GM21786 (cell line): Measurements from ENCODE around the gene RAPGEF2.
"Not testable (repeated sequence)": the region's sequence is repeated elsewhere in the genome, so short reads cannot be mapped to it uniquely, and the experiment has no call there.

Experiments used
- ATAC-seq: cut with Tn5 transposase; IDR thresholded peaks from one replicate; pipeline ENCODE4 v1.9.1; 2021; ENCODE audit not compliant: unreplicated experiment

The RAPGEF2 gene, protein sequence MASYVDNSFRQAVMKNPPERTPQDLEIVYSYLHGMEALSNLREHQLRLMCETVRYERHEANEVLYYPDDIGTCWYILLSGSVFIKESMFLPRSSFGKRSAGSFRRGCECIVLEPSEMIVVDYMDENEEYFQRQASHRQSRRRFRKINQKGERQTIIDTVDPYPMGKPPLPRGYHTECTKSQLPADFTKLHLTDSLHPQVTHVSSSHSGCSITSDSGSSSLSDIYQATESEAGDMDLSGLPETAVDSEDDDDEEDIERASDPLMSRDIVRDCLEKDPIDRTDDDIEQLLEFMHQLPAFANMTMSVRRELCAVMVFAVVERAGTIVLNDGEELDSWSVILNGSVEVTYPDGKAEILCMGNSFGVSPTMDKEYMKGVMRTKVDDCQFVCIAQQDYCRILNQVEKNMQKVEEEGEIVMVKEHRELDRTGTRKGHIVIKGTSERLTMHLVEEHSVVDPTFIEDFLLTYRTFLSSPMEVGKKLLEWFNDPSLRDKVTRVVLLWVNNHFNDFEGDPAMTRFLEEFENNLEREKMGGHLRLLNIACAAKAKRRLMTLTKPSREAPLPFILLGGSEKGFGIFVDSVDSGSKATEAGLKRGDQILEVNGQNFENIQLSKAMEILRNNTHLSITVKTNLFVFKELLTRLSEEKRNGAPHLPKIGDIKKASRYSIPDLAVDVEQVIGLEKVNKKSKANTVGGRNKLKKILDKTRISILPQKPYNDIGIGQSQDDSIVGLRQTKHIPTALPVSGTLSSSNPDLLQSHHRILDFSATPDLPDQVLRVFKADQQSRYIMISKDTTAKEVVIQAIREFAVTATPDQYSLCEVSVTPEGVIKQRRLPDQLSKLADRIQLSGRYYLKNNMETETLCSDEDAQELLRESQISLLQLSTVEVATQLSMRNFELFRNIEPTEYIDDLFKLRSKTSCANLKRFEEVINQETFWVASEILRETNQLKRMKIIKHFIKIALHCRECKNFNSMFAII (N-terminal part only)

DNA sequence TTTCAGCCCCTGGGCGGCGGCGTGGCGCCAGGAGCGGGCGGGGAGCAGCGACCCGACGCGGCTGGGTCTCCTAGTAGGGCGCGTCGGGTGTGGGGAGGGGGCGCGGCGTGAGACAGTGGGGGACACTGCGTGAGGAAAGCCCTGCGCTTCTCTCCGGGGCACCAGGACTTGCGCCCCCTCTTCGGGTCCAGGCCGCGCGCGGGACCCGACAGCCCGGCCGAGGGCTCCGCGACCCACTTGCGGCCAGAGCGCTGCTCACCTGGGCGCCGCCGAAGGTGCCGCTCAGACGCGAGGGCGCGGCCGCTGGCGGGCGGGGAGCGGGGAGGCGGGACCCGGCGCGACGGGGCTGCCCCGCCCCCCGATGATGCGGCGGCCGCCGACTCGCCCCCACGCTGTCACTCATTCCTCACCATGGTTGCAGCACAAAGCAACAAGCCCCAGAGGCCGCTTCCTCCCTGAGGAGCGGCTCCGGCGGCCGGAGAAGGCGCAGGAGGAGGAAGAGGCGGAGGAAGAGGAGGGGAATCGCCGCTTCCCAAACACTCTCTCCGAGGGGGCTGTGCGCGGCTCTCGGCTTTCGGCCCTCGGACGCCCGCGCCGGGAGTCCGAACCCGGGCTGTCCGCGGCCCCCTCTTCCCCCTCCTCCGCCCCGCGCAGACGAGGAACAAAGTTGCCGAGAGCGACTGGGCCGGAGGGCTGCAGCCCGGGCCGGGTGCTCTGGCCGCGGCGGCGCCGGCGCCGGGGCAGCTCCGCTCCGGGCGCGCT lies at the start of gene RAPGEF2:
TSS of gene RAPGEF2 (plus strand) at position 458 of the 762 bp plus-strand sequence. CDS start 1,084 bp downstream, outside the sequence.
- peak; percentile 73 for ATAC-seq

DNA sequence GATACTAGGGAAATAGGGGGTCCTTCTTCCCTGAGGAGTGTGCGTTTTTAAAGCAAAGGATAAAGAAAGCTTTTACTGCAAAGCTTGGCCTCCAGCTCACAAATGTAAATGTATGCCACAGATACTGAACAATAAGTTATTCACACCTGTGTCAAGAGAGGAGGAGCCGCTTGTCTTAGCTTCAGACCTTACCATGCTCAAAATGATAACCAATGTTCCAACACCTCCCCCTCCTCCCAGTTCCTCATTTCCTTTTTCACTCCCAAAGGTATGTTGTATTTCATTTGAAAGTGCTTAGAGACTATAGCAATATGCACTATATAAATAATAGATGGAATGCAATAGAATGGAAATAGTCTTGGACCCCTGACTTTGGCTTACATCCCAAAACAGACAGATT lies 47.0 kb upstream of the RAPGEF2 start:
- ATAC-seq, result no peak

DNA sequence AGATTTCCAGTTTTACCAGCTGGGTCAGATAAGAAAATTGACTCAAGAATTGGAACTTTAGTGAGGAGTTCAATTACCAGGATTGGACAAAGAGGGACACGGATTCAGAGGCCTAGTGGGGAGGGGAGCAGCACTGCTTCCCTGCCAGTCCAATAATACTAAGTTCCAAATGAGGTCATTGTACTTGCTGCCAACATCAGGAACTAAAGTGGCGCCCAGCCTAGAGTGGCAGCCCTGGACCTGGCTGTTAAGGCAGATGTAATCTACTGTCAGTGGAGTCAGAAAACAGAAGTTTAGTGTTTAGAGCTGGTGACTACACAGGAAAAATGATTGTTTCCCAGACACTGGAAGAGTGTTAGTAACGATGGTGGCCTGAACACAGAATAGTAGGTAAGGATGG lies 42.7 kb upstream of the RAPGEF2 start:
- ATAC-seq, result no peak

DNA sequence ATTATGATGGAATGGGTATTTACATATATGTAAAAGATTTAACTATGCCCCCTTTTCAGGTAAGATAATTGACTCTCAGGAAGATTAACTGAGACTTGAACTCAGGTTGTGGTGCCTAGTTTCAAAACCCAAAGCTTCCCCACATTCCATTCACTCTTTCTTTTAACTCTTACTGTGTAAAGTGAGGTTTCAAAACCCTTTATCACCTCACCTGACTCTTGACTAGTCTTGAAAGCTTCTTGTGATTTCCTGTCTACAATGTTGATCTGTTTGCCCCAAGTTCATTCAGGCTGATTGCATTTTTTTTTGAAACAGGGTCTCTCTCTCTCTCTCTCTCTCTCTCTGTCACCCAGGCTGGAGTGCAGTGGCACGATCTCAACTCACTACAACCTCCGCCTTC lies 40.5 kb upstream of the RAPGEF2 start:
- peak; percentile 51 for ATAC-seq

DNA sequence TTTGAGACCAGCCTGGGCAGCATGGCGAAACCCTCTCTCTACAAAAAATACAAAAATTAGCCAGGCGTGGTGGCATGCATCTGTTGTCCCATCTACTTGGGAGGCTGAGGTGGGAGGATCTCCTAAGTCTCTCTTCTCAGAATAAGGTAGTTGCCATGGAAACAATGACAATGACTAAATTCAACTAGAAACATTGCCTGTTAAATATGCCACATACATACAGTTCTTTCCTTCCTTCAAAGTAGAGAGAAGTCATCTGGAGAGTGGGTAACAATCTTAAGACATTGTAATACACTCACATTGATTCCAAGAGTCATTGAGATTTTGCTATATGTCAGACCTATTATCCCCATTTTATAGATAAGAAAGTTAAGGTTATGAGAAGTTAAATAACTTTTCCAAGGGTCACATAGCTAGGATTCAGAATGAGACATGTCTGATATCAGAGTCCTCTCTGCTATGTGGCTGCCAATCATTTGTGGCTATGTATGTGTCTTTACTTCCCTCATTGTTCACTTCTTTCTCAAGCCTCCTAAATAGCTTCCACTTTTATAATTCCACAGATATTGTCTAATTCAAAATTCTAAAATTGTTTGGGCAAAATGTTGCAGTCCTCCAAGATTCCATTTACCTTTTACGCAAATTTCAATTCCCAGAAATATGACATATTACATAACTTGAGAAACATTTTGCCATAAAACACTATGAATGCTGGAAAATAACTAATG lies 37.2 kb upstream of the RAPGEF2 start:
- ATAC-seq, result no peak

DNA sequence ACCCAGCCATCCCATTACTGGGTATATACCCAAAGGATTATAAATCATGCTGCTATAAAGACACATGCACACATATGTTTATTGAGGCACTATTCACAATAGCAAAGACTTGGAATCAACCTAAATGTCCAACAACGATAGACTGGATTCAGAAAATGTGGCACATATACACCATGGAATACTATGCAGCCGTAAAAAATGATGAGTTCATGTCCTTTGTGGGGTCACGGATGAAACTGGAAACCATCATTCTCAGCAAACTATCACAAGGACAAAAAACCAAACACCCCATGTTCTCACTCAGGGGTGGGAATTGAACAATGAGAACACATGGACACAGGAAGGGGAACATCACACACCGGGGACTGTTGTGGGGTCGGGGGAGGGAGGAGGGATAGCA lies 34.7 kb upstream of the RAPGEF2 start:
- not testable (repeated sequence) for ATAC-seq

DNA sequence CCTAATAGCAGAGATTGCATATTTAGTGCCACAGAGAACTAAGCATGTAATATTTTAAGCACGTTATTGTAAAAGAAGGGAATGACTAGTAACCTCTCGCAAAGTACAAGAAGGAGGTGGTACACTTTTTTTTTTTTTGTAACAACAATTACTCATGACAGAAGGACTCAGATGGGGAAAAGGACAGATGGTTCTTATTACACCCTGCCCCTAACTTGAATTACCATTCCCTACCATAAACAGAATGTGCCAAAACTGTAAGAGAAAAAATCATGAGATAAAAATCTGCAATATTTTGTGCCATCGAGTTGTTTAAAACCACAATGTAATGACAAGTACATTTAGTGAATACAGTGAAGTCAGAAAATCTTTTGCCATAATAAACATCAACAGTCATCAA lies 33.0 kb upstream of the RAPGEF2 start:
- ATAC-seq, result no peak

DNA sequence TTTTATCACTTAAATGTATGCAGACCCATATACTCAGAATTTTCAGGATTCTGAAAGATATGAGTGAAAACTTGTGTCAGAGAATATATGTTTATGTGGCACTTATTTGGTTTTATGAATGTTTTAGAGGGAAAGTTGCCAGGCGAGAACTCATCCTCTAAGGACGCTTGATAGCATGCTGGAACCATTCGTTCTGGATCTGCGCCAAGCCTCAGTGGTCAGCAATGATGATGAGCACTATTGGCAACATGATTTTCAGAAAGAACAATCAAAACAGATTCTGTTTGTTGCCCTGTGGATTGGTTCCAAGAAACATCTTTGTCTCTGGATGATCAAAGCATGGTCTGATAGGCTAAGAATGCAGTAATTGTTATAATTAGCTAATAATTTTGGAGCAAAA lies 32.1 kb upstream of the RAPGEF2 start:
- ATAC-seq, result no peak

DNA sequence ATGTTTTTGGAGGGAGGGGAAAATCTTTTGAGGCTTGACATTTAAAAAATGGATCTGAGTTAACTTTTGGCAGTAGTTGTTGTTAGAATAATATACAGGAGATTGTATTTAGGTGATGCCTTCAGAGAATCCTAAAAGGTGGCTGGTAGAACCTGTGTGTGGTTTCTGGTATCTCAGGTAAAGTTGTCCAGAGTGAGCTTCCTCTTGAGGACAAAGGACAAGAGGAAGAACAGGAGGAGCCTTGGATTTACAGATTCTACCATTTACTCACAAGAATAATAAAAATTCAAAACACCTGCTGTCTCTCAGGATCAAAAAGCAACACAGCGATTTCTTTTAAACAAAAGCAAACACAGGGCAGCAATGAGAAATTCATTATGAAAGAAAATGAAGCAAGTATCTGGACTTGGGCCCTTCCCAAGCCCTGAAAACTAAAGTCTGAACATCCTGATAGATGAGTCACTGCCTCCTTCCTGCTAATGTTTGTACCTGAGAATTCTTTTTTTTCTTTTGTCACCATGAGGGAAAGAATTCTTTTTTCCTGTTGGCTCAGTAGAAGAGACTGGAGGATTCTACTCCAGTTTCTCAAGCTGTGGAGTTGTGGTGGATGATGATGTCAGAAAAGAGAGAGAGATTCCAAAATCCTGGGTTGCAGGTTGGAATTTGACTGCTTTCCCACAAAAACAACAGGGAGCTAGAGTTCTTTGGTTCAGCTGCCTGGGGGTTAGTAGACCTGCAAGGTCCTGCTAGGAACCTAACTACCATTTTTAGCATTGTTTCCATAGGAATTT lies 31.5 kb upstream of the RAPGEF2 start:
- no peak for ATAC-seq

DNA sequence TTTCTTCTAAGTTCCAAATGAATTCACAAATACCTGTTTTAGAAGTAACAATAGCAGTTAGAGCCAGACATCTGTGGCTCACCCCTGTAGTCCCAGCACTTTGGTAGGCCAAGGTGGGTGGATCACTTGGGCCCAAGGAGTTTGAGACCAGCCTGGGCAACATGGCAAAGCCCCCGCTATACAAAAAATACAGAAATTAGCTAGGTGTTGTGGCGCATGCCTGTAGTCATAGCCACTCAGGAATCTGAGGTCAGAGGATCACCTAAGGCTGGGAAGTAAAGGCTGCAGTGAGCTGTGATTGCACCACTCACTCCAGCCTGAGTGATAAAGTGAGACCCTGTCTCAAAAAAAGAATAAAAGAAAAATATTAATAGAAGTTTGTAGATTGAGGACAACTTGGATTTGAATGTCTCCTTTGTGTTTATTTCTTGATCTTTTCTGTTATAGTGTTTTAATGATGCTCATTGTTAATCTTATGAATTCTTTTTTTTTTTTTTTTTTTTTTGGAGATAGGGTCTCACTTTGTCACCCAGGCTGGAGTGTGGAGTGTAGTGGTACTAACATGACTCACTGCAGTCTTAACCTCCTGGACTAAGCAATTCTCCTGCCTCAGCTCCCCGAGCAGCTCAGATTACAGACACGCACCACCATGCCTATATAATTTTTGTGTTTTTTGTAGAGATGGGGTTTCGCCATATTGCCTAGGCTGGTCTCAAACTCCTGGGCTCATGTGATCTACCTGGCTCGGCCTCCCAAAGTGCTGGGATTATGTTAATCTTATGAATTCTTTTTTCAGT lies 30.7 kb upstream of the RAPGEF2 start:
- ATAC-seq, result no peak

DNA sequence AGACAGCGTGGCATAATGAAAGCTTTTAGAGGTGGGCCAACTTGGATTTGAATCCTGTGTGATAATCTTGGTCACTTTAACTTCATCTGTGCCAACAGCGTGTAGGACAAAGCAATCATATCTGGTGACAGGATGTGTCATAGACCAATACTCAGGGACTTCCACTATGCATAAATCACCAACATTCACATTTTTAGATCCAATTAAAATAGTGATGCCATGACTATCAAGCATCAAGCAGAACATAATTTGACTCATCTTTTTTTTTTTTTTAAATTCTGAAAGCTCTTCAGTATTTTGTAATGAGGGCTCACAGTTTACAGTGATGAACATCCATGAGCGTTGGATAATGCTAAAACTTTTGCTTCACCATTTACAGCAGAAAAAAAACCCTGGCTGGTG lies 27.3 kb upstream of the RAPGEF2 start:
- ATAC-seq, result no peak

DNA sequence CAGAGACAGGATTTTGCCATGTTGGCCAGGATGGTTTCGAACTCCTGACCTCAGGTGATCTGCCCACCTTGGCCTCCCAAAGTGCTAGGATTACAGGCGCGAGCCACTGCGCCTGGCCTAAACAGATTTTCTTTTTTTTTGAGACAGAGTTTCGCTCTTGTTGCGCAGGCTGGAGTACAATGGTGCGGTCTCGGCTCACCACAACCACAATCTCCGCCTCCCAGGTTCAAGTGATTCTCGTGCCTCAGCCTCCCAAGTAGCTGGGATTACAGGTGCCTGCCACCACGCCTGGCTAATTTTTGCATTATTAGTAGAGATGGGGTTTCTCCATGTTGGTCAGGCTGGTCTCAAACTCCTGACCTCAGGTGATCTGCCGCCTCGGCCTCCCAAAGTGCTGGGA lies 25.9 kb upstream of the RAPGEF2 start:
- not testable (repeated sequence) for ATAC-seq

DNA sequence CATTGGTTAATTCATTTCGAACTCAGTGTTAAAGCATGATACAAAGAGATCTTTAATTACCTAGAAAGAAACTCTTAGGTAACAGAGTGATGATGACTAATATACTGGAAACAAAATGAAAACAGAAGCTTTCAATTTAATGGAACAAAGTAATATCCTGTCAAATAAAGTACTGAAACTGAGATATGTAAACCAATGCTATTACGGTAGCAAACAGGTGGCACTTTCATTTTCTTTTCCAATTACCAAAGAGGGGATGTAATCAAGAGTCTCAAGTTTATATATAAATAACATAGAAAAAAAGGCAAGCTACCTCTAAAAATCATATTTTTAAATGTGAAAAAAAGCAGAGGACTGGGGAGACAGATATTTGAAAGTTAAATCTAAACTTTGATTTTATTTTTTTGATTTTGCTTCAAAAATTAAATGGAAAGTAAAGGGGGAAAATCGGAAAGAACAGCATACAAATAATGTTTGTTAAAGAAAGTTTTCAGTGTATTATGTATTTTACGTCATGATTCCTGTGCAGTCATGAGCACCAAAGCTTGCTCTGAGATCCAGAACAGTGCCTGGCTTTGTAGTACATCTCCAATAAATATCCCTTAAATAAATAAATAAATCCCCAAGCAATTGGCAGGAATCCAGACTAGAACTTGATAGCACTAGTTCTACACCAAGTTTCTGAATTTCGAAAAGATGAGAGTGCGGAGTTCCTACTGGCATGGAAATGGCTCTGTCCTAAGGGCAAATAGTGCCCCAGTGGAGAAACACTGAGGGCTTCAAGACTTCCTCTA lies 25.0 kb upstream of the RAPGEF2 start:
- peak; percentile 99 for ATAC-seq

DNA sequence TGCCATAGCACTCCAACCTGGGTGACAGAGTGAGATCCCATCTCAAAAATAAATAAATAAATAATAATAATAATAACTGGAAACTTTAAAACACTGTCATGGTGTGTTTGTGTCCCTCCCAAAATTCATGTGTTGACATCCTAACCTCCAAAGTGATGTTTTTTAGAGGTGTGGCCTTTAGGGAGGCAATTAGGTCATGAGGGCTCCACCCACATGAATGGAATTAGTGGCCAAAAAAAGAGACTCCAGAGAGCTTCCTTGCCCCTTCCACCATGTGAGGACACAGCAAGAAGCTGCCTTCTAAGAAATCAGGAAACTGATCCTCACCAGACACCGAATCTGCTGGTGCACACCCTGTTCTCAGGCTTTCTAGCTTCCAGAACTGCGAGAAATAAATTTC lies 23.8 kb upstream of the RAPGEF2 start:
- ATAC-seq, result no peak

DNA sequence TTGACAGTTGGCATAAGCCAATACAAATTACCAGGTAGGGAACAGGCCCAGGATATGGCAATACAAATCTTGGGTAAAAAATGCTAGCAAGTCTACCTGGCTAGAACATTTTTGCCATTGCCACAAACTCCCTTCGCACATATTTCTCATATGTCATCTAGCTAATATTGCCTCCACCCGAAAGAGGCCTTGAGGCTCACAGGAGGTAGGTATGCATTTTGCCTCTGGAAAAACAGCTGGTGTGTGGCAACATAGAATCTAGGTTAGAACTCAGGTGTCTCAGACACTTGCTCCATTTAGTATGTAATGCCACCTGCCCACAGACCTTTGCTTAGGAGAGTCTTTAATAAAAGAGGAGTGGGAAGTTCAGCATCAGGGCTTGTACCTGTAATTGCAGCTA lies 16.3 kb upstream of the RAPGEF2 start:
- ATAC-seq, result no peak

DNA sequence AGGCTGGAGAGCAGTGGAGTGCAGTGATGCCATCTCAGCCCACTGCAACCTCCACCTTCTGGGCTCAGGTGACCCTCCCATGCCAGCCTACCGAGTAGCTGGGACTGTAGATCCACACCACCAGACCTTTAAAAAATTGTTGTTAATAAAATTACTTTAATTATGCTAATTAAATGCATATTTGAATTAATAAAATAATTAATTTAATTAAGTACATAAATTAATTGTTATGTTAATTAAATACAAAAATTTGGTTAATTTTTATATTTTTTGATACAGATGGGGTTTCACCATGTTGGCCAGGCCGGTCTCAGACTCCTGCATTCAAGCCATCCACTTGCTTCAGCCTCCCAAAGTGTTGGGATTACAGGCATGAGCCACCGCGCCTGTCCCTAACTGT lies 12.6 kb upstream of the RAPGEF2 start:
- ATAC-seq, result no peak

DNA sequence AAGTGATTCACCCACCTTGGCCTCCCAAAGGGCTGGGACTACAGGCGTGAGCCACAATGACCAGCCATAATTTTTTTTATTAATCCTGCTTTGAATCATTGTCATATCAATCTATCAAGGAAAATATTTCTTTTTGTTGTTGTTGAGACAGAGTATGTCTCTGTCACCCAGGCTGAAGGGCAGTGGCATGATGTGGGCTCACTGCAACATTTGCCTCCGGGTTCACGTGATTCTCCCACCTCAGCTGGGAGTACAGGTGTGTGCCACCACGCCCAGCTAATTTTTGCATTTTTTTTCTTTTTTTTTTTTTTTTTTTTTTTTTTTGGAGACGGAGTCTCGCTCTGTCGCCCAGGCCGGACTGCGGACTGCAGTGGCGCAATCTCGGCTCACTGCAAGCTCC lies 8.7 kb upstream of the RAPGEF2 start:
- ATAC-seq, result not testable (repeated sequence)

DNA sequence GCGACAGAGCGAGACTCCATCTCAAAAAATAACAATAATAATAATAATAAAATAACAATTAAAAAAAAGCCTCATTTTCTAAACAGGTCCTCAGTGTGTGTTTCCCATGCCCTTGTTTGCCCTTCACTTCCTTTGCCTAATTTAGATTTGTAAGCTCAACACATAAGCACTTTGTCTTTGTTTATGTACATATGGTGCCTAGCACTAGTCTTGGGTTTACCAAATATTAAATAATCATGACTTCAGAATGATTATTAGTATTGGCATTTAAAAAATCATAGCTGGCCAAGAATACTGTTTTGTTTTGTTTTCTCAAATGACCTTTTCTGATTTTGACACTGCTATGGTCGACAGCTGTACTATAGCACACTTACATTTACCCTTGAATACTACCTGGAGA lies 6.4 kb upstream of the RAPGEF2 start:
- ATAC-seq, result no peak
